IMR-90 (cell line): ENCODE measurements around the gene SMARCA4.

Source experiments
- BHLHE40 ChIP-seq: fragments of 150-350 bp; IDR thresholded peaks from 2 replicates; pipeline ENCODE4 v1.6.1; 2016; ENCODE audit warnings: mild to moderate bottlenecking, low read depth, low read length
- CEBPB ChIP-seq: IDR thresholded peaks from 2 replicates; pipeline ENCODE4 v1.6.1; 2012; ENCODE audit warnings: low read depth, low read length, improper control_type of control experiment
- CHD1 ChIP-seq: IDR thresholded peaks from 2 replicates; pipeline ENCODE4 v1.6.1; 2012; ENCODE audit warnings: low read depth, low read length, improper control_type of control experiment
- CTCF ChIP-seq: conservative IDR thresholded peaks from 2 replicates; pipeline ENCODE4 v1.5.1; 2012; ENCODE audit warnings: mild to moderate bottlenecking, low read depth, low read length, improper control_type of control experiment
- FOS ChIP-seq: fragments of 150-350 bp; IDR thresholded peaks from 2 replicates; pipeline ENCODE4 v1.6.1; 2016; ENCODE audit warnings: low read depth, low read length
- MAFK ChIP-seq: IDR thresholded peaks from 2 replicates; pipeline ENCODE4 v1.6.1; 2012; ENCODE audit warnings: low read depth, low read length, improper control_type of control experiment
- MAZ ChIP-seq: IDR thresholded peaks from 2 replicates; pipeline ENCODE4 v1.6.1; 2012; ENCODE audit warnings: low read depth, mild to moderate bottlenecking, low read length, improper control_type of control experiment, moderate library complexity, borderline replicate concordance
- POLR2A ChIP-seq: IDR thresholded peaks from 2 replicates; pipeline ENCODE4 v1.6.1; 2012; ENCODE audit warnings: mild to moderate bottlenecking, low read depth, low read length
- RAD21 ChIP-seq: IDR thresholded peaks from 2 replicates; pipeline ENCODE4 v1.6.1; 2012; ENCODE audit warnings: low read length, improper control_type of control experiment
- RCOR1 ChIP-seq: IDR thresholded peaks from 2 replicates; pipeline ENCODE4 v1.6.1; 2012; ENCODE audit warnings: mild to moderate bottlenecking, low read length, improper control_type of control experiment; ENCODE audit not compliant: insufficient replicate concordance
- RFX5 ChIP-seq: IDR thresholded peaks from 2 replicates; pipeline ENCODE4 v1.8.0; 2012; ENCODE audit warnings: low read depth, mild to moderate bottlenecking, low read length, moderate library complexity
- SMC3 ChIP-seq: fragments of 150-350 bp; IDR thresholded peaks from 2 replicates; pipeline ENCODE4 v1.6.1; 2016; ENCODE audit warnings: low read depth, mild to moderate bottlenecking, antibody characterized with exemption, low read length, moderate library complexity
- USF2 ChIP-seq: fragments of 150-350 bp; IDR thresholded peaks from 2 replicates; pipeline ENCODE4 v1.6.1; 2017; ENCODE audit warnings: mild to moderate bottlenecking, antibody characterized with exemption, low read length, low read depth

GRCh38 chr19:11017275-11018035 lies 56.6 kb downstream of the SMARCA4 start:
- TF ChIP-seq CTCF: no peak
- no peak for TF ChIP-seq FOS
- no peak for TF ChIP-seq RCOR1
- TF ChIP-seq POLR2A: no peak
- TF ChIP-seq SMC3: no peak
- TF ChIP-seq RFX5: no peak
- TF ChIP-seq BHLHE40: no peak
- no peak for TF ChIP-seq RAD21
- no peak for TF ChIP-seq CEBPB
- TF ChIP-seq MAZ: no peak
- TF ChIP-seq MAFK: no peak
- no peak for TF ChIP-seq USF2
- TF ChIP-seq CHD1: no peak
